HG03520 (cell line): ENCODE measurements around the gene CORO6.
"Not testable (repeated sequence)": the region's sequence is repeated elsewhere in the genome, so short reads cannot be mapped to it uniquely, and the experiment has no call there.

ENCODE experiments used
- ATAC-seq: cut with Tn5 transposase; IDR thresholded peaks from one replicate; pipeline ENCODE4 v1.9.1; 2021; ENCODE audit warnings: mild to moderate bottlenecking, moderate library complexity; ENCODE audit not compliant: unreplicated experiment

Gene CORO6

GRCh38 chr17:29622337-29623282 lies at the start of gene CORO6:
CORO6 (minus strand) TSS chr17:29622912; CDS start chr17:29621421, 1,491 bp downstream.
- no peak for ATAC-seq

- no peak for ATAC-seq
These were observed 48.9 kb upstream of the CORO6 start for GRCh38 chr17:29671661-29672060.

- ATAC-seq, result no peak
These were observed 46.6 kb upstream of the CORO6 start for GRCh38 chr17:29669266-29669665.

- ATAC-seq, result no peak
These were observed 45.3 kb upstream of the CORO6 start for GRCh38 chr17:29667969-29668368.

GRCh38 chr17:29665481-29665810 lies 42.7 kb upstream of the CORO6 start:
- ATAC-seq, result no peak

GRCh38 chr17:29664743-29665480 lies 42.2 kb upstream of the CORO6 start:
- ATAC-seq, result no peak

GRCh38 chr17:29663155-29663554 lies 40.4 kb upstream of the CORO6 start:
- ATAC-seq, result no peak

- ATAC-seq, result no peak
These were observed 38.5 kb upstream of the CORO6 start for GRCh38 chr17:29661213-29661612.

- no peak for ATAC-seq
These were observed 36.4 kb upstream of the CORO6 start for GRCh38 chr17:29659155-29659554.

GRCh38 chr17:29655323-29655722 lies 32.6 kb upstream of the CORO6 start:
- ATAC-seq, result no peak

- no peak for ATAC-seq
These were observed 31.4 kb upstream of the CORO6 start for GRCh38 chr17:29653995-29654714.

GRCh38 chr17:29652976-29653375 lies 30.3 kb upstream of the CORO6 start:
- ATAC-seq, result no peak

- ATAC-seq, result not testable (repeated sequence)
These were observed 29.2 kb upstream of the CORO6 start for GRCh38 chr17:29651913-29652312.

- no peak for ATAC-seq
These were observed 27.7 kb upstream of the CORO6 start for GRCh38 chr17:29650396-29650795.

GRCh38 chr17:29649359-29649758 lies 26.6 kb upstream of the CORO6 start:
- ATAC-seq, result no peak

GRCh38 chr17:29648005-29648404 lies 25.3 kb upstream of the CORO6 start:
- no peak for ATAC-seq

- ATAC-seq, result no peak
These were observed 22.9 kb upstream of the CORO6 start for GRCh38 chr17:29645515-29646051.

- no peak for ATAC-seq
These were observed 21.1 kb upstream of the CORO6 start for GRCh38 chr17:29643817-29644160.

- no peak for ATAC-seq
These were observed 19.5 kb upstream of the CORO6 start for GRCh38 chr17:29642171-29642611.

- ATAC-seq, result no peak
These were observed 18.4 kb upstream of the CORO6 start for GRCh38 chr17:29640981-29641642.

- ATAC-seq, result no peak
These were observed 17.7 kb upstream of the CORO6 start for GRCh38 chr17:29640413-29640812.
